Nephron progenitor cell (in vitro differentiated cells): ENCODE data around the gene ANKDD1B.

ENCODE experiments used
- DNase-seq: peaks from one replicate; pipeline ENCODE4 v3.0.0; 2021
- H3K27ac Mint-ChIP-seq: 2 replicates; pipeline ENCODE4 v1.8.0; 2021; ENCODE audit warnings: mild to moderate bottlenecking, moderate library complexity, mixed read lengths
- H3K27me3 Mint-ChIP-seq: 2 replicates; pipeline ENCODE4 v1.8.0; 2021; ENCODE audit warnings: mild to moderate bottlenecking, low read depth, mixed read lengths; ENCODE audit not compliant: poor library complexity
- H3K36me3 Mint-ChIP-seq: 2 replicates; pipeline ENCODE4 v1.8.0; 2021; ENCODE audit warnings: low read depth, mixed read lengths
- H3K4me1 Mint-ChIP-seq: 2 replicates; pipeline ENCODE4 v1.8.0; 2021; ENCODE audit warnings: mixed read lengths
- H3K4me3 Mint-ChIP-seq: 2 replicates; pipeline ENCODE4 v1.8.0; 2021; ENCODE audit warnings: mild to moderate bottlenecking, moderate library complexity, mixed read lengths
- H3K9me3 Mint-ChIP-seq: 2 replicates; pipeline ENCODE4 v1.8.0; 2021; ENCODE audit warnings: mild to moderate bottlenecking, moderate library complexity, mixed read lengths
- TF ChIP-seq, protein P1 (sequence below): fragments of 200-600 bp; sonication (generic); IDR thresholded peaks from 2 replicates; pipeline ENCODE4 v1.5.0; 2021; ENCODE audit warnings: antibody characterized with exemption

ANKDD1B gene

DNA sequence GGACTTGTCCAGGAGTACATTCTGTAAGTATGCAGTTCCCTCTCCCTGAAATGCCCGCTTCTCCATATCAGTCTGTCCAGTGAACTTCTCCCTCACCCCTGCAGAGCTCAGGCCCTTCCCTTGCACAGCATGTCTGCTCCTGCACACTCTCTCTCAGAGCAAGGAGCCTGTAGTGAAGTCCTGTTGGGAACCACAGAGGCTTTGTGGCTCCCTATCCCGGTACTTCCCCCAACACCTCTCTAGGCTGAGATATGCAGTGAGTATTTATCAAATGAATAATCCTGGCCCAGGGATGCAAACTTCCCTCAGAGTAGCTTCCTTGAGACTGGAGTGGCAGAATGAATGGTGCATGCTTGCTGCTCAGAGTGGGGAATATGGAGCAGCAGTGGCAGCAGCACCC, 57.2 kb downstream of the ANKDD1B start:
- no peak overlapping the region for H3K4me3 Mint-ChIP-seq
- H3K9me3 Mint-ChIP-seq: no peaks in the 10 kb centered on the region
- peaks cover 7% of the 10 kb centered on the region for H3K27me3 Mint-ChIP-seq
- TF ChIP-seq, protein P1, sequence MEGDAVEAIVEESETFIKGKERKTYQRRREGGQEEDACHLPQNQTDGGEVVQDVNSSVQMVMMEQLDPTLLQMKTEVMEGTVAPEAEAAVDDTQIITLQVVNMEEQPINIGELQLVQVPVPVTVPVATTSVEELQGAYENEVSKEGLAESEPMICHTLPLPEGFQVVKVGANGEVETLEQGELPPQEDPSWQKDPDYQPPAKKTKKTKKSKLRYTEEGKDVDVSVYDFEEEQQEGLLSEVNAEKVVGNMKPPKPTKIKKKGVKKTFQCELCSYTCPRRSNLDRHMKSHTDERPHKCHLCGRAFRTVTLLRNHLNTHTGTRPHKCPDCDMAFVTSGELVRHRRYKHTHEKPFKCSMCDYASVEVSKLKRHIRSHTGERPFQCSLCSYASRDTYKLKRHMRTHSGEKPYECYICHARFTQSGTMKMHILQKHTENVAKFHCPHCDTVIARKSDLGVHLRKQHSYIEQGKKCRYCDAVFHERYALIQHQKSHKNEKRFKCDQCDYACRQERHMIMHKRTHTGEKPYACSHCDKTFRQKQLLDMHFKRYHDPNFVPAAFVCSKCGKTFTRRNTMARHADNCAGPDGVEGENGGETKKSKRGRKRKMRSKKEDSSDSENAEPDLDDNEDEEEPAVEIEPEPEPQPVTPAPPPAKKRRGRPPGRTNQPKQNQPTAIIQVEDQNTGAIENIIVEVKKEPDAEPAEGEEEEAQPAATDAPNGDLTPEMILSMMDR: no peak
- DNase-seq: no peak
- peaks cover 17% of the 10 kb centered on the region for H3K4me1 Mint-ChIP-seq
- peaks cover 11% of the 10 kb centered on the region for H3K36me3 Mint-ChIP-seq
- no peak overlapping the region for H3K27ac Mint-ChIP-seq

- Mint-ChIP-seq H3K36me3 (peaks cover 13% of the 10 kb centered on the region), H3K27me3 (peaks cover 7% of the 10 kb centered on the region), H3K4me3 (no peak overlapping the region), H3K9me3 (no peaks in the 10 kb centered on the region), H3K27ac (peak overlapping the region; percentile 30), H3K4me1 (peaks cover 17% of the 10 kb centered on the region)
- DNase-seq: no peak
- TF ChIP-seq, protein P1: no peak
Measured at GRCh38 chr5:75668977-75669689, 57.9 kb downstream of the ANKDD1B start.

GRCh38 chr5:75670577-75670976, 59.3 kb downstream of the ANKDD1B start:
- no peak overlapping the region for H3K27ac Mint-ChIP-seq

DNA sequence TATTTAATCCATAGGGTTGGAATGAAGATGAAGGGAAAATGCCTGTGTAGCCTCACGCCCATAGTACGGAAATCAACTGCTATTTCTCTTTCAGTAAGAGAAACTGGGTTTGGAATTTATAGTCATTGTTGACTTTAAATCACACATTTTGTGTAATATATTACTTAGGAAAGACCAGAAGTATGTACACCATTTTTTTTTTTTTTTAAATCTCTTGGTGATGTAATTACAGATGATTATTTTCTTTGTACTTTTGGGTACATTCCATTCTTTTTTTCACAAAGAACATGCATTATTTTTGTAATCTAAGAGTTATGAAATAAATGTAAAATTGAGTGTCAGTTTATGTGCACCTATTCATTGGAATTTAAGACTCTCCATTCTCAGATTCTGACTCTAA, 60.3 kb downstream of the ANKDD1B start:
- peaks cover 11% of the 10 kb centered on the region for H3K4me1 Mint-ChIP-seq
- H3K27ac Mint-ChIP-seq: no peak overlapping the region
- TF ChIP-seq, protein P1: no peak
- H3K27me3 Mint-ChIP-seq: peaks cover 3% of the 10 kb centered on the region
- no peak overlapping the region for H3K4me3 Mint-ChIP-seq
- H3K9me3 Mint-ChIP-seq: no peaks in the 10 kb centered on the region
- no peak for DNase-seq
- peaks cover 18% of the 10 kb centered on the region for H3K36me3 Mint-ChIP-seq

More at GRCh38 chr5:75670577-75670976, 59.3 kb downstream of the ANKDD1B start:
- TF ChIP-seq, protein P1: no peak
- H3K36me3 Mint-ChIP-seq: peaks cover 13% of the 10 kb centered on the region
- peaks cover 7% of the 10 kb centered on the region for H3K27me3 Mint-ChIP-seq
- no peak for DNase-seq
- H3K9me3 Mint-ChIP-seq: no peaks in the 10 kb centered on the region
- no peak overlapping the region for H3K4me3 Mint-ChIP-seq
- peaks cover 11% of the 10 kb centered on the region for H3K4me1 Mint-ChIP-seq

- Mint-ChIP-seq H3K4me3 (no peak overlapping the region), H3K9me3 (no peaks in the 10 kb centered on the region), H3K27me3 (peaks cover 3% of the 10 kb centered on the region), H3K4me1 (peaks cover 11% of the 10 kb centered on the region), H3K36me3 (peaks cover 22% of the 10 kb centered on the region), H3K27ac (no peak overlapping the region)
- DNase-seq: no peak
- TF ChIP-seq, protein P1: no peak
Measured at GRCh38 chr5:75672616-75673015, 61.4 kb downstream of the ANKDD1B start.

DNA sequence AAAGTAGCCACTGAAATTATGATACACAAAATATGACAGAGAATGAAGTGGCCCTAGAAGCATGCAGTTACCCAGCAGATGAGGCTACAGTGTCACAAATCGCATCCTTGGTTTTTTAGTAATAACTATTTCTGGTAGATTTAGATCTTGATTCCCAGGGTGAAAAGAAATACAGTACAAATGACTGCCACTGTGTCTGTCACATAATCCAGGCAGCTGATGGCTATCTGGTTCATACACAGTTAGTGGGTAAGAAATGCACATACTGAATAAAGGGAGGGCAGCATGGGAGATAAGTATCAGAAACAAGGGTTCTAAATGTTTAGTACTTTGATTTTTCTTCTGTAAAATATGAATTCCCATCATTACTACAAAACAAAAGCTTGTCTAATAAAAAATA, 64.5 kb downstream of the ANKDD1B start:
- Mint-ChIP-seq H3K4me3 (no peak overlapping the region), H3K4me1 (no peaks in the 10 kb centered on the region), H3K9me3 (no peaks in the 10 kb centered on the region), H3K36me3 (peaks cover 22% of the 10 kb centered on the region), H3K27me3 (no peaks in the 10 kb centered on the region), H3K27ac (no peak overlapping the region)
- no peak for DNase-seq
- TF ChIP-seq, protein P1: no peak
